ENCODE data around the gene PRKACA.

PRKACA gene

DNA sequence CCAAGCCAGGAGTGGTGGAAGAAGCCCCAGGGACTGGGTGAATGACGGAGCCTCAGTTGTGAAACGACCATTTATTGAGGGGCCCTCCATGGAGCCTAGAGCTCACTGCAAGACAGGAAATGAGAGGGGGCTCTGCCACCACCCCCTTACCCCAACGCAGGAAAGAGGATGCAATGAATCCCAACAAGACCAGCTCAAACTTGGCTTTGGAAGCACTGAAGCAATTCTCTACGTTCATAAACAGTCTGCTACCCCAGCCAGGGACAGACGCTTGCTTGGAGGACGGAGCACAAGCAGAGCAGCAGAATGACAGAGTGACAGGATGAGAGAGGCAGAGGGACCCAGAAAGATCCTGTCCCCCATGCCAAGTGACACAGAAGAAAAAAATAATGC is 1.0 kb downstream of the PRKACA start:
- no peak for DNase-seq (ENCODE audit: low read depth)

DNA sequence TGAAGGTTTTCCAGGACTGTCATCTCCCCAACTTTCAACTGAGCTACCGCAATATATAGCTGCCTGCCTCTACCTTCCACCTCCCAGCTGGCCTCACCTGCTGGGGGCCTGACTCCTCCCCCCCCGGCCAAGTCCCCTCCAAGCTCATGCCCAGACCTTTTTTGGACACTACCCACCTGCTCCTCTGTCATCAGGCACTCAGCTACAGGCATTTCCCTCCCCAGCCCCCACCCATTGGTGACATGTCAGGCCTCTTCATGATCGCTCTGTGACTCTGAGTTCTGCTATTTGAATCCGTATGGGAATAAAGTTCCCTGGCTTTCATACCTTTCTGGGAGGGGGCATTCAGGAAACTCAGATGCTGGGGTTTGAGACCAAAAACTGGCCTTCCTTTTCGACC is 1.8 kb downstream of the PRKACA start:
- no peak for DNase-seq (ENCODE audit: low read depth)

DNA sequence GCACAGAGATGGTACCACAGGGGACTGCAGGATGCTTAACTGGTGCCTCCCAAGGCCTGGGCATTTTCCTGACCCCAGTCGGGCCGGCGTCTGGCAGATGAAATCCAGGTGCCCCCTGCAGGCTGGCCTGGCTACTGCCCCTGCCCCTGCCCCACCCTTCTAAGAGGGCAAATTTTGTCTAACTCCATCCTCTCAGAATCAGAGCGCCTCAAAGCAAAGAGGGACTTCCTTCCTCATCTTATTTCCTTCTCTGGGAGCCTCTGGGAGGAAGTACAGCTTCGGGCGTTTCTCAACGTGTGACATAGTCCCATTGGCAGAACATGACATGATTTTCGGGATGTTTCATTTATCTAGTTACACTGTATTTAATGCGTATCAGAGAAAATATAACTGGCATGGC is 2.7 kb downstream of the PRKACA start:
- no peak for DNase-seq (ENCODE audit: low read depth)

DNA sequence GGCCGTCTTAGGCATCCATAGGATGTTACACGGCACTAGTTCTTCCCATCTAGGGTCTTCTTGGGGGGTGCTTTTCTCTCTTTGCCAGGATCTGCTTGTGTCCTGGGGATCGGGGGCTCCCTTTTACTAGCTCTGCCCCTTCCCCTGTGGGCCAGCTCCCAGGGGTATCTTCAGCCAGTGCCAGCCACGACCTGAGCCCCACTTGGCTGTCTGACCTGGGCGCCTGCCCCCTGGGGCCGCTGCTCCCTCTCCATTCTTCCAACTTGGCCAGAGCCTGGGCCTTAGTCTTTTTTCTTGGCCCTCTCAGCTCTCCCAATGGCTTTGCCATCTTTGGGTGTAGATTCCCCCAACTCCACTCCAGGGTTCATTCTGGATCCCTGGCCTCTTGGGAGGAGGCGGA is 3.1 kb downstream of the PRKACA start:
- DNase-seq (ENCODE audit: low read depth) = no peak

DNA sequence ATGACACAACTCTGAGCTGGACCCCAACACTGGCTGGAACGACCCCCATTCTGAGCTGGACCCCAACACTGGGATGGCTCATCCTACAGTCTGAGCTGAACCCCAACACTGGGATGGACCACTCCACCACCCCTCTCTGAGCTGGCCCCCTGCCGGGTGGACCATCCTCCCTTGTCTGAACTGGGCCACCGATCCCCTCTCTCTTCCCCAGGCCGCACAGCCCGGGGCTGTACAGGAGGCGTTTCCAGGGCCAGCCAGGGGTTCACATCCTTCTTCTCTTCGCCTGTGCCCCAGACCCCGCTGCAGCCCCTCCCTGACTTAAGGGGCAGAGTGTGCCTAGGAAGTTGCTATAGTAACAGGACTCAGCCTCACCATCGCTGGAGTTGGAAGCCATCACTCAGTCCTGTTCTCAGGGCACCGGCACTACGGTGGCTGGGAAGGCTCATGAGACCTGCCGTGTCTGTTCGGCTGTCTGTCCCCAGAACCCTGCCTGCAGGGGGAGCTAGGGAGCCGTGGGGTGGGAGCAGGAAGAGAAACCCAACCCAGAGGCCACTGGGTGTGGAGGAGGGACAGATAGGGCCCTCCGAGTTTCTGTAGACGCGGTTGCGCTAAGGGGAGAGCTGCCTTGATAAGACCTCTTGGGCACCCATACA is 3.7 kb downstream of the PRKACA start:
- DNase-seq (ENCODE audit: low read depth) = no peak

DNA sequence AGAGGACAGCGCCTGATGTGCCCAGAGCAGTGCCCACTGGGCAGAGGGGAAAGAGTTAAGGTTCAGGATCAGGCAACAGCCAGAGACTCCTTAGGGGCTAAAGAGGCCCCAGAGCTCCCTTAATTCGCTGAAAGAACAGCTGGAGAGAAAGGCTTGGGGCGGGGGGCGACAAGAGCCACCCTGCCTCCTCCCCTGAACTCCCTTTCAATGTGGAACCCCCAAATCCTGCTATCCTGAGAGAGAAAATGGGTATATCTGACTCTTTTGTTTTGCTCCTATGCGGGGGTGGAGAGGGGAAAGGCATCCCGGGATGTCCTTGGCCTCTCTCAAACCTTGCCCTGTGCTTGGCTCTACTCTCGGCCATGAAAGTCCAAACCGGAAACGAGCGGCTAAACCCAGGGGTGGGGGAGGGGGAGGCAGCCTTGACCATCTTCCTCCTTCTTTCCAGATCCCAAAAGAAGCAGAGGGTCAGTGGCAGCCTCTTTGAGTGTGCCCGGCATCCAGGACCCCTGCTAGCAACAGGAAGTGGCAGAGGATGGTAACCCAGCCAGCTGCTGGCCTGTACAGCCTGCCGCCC is 4.7 kb downstream of the PRKACA start:
- DNase-seq (ENCODE audit: low read depth) = no peak

DNA sequence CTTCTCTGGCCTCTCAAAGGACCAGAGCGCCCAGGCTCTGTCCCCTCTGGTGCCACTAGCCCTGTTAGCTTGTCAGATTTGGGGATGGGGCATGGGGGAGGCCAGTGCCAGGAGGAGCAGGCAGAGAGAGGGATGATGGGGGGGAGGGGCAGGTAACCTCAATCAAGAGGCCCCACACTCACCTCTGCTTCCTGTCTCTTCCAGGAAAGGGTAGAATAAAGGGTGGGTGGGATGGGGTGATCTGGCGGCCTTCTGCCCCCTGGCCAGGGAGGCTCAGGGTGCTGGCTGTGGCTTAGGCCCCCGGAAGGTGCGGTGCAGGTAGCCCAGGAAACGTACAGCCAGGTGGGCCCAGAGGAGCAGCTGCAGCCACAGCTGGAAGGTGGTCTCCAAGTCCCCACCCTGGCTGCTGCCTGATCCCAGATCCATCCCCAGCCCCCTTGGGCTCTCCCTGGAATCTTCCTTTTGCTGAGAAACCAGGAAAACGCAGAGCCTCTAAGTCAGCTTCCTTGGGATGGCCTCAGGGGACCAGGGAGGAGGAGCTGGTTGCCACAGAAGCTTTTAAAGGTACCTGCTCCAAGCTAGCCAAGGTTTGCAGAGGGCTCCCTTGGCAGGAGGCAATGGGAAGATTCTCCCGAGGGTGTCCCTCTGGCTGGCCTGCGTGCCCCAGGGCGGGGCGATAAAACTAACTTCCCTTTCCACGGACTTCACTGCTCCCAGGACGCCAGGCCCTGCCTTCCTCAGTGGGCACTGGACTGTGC is 5.3 kb downstream of the PRKACA start:
- no peak for DNase-seq (ENCODE audit: low read depth)

DNA sequence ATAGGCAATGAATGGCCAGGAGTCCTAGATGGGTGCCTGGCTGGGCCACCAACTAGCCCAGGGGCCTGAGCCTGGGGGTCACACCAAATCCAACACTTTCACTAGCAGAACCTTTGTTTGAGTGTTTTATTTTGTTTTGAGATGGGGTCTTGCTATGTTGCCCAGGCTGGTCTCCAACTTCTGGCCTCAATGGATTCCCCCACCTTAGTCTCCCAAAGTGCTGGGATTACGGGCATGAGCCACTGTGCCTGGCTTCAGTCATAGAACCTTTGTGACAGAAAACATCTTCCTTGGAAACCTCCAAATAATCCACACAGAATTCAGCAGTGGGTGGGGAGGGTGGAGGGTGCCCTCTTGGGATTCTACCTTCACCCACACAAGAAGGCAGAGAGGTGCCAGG is 6.1 kb downstream of the PRKACA start:
- DNase-seq (ENCODE audit: low read depth) = no peak

DNA sequence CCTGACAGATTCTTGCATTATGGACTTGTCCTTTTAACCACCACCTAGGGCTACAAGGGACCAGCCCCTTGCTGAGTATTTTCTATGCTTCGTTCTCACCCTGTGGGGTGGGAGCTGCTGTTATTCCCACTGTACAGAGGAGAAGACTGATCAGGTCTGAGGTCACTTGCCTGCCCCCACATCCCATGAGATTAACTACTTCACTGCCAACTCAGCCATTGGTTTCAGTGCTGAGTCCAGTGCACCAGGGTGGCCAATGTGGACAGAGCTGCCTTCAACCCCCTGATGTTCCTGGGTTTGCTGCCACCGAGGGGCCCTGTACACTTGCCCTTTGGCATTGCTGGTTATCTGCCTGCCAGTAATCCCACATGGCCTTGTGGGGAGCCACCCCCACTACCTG is 6.9 kb downstream of the PRKACA start:
- DNase-seq (ENCODE audit: low read depth) = no peak

DNA sequence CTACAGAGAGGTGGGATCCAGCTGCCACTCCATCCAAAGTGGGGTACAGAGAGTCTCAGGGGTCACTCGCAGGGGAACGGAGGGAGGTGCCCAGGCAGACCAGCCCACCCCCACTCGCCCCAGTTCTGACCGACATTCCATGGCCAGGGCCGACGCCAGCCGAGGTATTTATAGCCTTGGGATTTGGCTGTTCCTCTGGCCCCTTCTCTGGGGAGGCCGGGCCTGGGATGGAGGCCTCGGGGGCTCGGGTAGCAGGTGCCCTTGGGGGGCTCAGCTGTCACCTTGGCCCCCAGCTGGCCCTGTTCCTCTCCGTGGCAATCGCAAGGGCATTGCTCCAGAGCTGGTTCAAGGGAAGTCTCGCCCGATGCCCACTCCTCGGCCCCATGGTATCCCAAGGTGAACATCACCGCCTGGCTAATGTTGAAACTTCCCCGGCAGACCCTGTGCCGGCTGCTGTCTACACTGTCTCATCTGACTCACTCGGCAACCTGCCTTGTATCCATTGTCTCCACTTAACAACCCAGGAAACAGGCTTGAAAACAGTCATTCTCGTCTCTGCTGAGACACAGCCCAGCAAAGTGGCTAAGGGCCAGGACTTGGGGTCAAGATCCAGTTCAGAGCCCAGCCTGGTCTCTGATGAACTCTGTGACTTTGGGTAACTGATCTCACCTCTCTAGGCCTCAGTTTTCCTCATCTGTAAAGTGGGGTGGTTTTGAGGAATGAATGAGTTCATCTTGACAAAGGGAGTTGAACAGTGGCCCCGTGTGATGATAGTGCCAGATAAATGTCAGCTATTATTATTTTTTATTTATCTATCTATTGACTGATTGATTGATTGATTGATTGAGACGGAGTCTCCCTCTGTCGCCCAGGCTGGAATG is 9.7 kb downstream of the PRKACA start:
- no peak for DNase-seq (ENCODE audit: low read depth)

DNA sequence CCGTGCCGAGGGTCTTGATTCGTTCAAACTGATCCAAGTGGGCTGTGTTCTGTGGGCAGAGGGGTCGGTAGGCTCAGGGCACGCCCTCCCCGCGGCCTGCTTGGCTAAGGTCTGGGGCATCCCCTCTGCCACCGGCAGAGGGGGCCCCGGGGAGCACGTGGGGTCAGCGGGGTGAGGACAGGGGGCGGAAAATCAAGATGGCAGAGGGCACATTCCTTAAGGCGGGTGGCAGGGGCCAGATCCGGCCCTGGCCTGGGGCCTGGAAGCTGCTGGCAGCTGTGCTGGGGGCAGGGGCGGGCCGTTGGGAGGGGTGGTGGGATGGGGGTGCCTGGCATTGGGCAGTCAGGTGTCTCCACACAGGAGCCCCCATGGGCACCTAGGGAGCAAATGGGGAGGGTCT is 10.7 kb downstream of the PRKACA start:
- DNase-seq (ENCODE audit: low read depth) = no peak

DNA sequence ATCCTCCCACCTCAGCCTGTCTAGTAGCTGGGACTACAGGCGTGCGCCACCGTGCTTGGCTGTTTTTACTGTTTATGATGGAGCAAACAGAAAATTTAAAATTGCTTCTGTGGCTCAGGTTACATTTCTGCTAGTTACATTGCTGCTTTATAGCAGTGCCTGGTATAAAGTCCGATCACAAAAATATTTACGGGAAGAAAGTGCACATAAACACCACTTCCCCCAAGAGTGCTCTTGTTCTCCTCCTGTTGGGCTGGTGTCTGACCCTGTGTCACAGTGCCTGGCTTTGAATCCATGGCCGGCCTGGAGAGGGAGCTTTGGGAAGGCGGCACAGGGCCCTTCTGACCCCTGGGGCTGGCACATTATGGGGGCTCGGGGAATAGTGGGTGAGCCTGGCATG is 11.9 kb downstream of the PRKACA start:
- DNase-seq (ENCODE audit: low read depth) = no peak

DNA sequence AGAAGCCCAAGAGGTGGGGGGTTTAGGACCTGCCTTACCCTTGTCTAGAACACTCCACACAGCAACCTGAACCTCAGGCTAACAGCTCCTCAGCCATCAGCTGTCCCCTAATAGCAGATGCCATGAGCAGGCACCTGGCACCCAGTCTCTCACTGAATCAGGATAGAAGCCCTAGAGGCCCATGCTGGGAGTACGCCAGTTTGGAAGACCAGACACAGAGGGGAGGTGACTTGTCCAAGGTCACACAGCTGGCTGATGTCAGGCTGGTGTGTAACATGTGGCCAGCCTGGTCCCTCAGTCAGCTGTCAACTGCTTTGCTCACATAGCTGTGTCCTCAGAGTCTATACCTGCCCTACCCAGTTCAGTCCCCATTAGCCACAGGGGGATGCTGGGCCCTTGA is 14.3 kb downstream of the PRKACA start:
- DNase-seq (ENCODE audit: low read depth) = no peak

DNA sequence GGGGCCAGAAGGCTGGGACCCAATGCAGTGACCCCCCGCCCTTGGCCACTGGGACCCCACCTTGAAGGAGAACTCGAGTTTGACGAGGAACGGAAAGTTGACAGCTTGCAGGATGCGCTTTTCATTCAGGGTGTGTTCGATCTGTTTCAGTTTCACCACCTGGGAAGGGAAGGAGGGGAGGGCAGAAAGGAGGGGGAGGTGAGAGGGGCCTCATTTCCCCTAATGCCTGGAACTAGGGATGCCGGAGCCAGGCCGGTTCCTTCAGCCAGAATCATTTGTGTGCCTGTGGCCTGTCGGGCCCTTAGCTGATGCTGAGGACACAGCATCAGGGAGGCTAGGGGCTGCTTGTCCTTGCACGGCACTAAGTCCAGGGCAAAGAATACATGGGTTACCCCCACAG is 14.8 kb downstream of the PRKACA start:
- DNase-seq (ENCODE audit: low read depth) = no peak

DNA sequence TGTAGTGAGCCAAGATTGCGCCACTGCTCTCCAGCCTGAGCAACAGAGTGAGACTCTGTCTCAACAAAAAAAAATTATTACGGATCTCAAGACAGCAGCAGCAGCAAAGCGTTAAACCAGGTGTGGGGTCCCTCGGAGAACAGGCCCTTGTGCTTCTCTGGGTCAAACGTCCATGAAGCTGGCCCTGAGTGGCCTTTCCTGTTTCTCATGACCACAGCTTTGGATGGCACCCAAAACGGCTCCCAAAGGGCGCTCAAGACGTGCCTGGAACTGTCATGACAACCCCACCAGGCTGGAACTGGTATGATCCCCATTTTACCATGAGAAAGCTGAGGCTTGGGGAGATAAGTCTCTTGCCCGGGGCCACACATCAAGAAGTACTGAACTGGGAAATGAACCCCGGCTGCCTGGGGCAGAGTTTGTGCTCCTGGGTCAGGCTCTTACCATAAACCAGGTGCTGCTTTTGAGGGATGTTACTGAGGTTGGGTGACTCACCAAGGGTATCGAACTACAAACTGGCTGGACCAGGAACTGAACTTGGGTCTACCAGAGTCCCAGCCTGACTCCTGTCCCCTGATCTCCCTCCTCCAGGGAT is 15.4 kb downstream of the PRKACA start:
- no peak for DNase-seq (ENCODE audit: low read depth)

DNA sequence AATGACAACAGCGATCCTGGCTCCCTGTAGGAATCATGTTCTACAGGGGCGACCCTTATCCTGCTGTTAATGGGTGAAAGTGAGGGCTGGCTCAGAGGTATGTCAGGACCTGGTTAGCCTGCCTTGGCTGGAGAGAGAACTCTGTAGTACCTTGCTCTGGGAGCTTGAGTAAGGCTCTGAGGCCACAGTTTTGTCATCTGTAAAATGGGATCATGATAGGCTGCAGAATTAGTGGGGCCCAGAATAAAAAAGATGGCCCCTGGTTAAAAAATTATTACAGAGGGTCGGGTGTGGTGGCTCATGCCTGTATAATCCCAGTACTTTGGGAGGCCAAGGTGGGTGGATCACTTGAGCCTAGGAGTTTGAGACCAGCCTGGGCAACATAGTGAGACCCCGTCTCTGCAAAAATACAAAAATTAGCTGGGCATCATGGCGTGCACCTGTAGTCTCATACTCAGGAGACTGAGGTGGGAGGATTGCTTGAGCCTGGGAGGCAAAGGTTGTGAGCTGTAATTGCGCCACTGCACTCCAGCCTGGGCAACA is 16.5 kb downstream of the PRKACA start:
- DNase-seq (ENCODE audit: low read depth) = no peak

DNA sequence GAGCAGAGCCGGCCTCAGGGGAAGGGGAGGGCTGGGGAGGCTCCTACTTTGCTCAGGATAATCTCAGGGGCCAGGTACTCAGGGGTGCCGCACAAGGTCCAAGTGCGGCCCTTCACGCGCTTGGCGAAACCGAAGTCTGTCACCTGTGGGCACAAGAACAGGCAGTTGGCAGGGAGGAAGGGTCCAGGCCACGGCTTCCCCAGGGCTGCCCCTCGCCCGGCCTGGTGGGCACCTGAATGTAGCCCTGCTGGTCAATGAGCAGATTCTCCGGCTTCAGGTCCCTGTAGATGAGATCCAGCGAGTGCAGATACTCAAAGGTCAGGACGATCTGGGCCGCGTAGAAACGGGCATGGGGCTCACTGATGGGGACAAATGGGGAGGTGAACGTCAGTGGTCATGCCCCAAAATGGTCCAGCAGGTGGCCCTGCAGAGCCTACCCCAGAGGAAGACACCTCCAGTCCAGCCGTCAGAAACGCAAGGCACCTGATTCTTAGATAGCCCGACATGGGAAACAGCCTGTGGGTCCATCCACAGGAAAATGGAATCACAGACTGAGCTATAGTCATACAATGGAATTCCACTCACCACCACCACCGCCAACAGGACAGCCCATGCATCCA is 19.9 kb downstream of the PRKACA start:
- no peak for DNase-seq (ENCODE audit: low read depth)

DNA sequence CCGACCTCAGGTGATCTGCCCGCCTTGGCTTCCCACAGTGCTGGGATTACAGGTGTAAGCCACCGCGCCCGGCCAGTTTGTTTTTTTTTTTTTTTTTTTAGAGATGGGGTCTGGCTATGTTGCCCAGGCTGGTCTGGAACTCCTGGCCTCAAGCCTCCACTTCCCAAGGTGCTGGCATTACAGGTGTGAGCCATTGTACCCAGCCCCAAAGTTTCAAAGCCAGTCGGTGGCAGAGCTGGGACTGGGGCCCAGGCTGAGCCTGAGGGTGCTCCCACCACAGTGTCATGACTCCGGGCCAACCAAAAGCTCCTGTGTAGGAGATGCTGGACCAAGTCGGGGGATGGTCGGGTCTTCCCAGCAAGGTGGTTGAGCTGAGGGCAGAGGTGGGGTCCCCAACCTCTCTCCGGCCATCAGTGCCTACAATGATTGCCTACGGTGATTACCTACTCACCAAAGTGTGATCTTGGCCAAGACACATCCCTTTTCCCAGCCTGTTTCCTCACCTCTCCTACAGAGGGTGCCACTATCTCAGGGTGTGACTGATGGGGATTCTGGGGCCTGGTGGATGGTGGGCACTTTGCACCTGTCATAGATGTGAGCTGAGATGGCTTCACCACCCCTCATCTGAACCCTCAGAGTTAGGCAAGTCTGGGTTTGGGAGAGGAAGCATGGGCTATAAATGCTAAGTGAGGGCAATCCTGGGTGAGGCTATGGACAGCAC is 21.1 kb downstream of the PRKACA start:
- no peak for DNase-seq (ENCODE audit: low read depth)

DNA sequence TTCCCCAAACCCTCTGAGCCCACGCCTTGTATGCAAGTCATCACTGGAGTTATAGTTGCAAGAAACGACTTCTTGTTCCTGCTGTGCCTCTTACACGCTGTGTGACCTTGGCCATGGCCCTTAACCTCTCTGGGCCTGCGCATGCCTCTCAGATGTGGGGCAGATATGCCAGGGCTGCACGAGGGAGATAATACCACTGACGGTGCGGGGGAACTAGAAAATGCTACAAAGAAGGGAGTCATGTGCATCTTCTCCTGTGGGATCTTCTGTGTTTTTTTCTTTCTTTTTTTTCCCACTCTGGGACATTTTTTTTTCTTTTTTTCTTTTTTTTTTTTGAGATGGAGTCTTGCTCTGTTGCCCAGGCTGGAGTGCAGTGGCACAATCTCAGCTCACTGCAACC is 22.7 kb downstream of the PRKACA start:
- no peak for DNase-seq (ENCODE audit: low read depth)

DNA sequence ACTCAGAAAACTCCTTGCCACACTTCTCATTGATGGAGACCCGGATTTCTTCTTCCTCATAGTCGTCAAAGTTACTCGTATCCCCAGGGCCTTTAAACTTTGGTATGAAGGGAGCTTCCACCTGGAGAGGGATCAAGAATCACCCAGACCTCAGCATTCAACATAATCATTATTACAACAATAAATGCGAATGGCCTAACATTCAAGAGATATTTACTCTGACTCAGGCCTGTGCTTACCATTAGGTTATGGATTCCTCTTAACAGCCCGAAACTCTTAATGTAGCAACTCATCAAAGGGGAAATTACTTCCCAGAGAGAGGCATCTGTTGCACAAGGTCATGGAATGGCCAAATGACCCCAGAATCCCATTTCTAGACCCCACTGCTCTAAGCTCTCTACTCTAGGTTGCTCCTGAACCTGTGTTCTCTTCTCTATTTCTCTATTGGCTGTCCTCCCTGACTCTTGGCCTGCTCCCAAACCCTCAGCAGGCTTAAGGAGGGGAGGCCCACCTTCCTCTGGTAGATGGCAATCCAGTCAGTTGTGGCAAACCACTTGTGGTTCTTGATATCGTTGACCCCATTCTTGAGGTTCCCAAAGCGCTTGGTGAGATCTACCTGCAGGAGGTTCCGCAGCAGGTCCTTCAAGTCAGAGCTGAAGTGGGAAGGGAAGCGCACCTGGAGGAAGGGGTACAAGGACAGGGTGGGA is 24.3 kb downstream of the PRKACA start:
- DNase-seq (ENCODE audit: low read depth) = no peak
